Measurements from ENCODE around the gene PARD3. TPM values are rescaled to one million over a fixed set of nuclear protein-coding genes. Genes with fewer than 3 reads are reported as not detected.

Gene PARD3
- total RNA-seq, 3 donors from 2014 or later: 39.5 to 87.9 (median 47.0) TPM

GRCh38 chr10:34251177-34251576, 563.9 kb downstream of the PARD3 start:
- peaks cover 8% of the 10 kb centered on the region for H3K4me1 ChIP-seq (ENCODE audit: low read depth)
- no peaks in the 10 kb centered on the region for H3K36me3 ChIP-seq (ENCODE audit: low read depth)
- intact Hi-C loops (cut with DNase I, micrococcal nuclease): no loop called here
- TF ChIP-seq CTCF (IDR thresholded peaks at IDR 0.05): no peak
- DNase-seq (no peak), ATAC-seq (no peak)
- H3K9me3 ChIP-seq: no peaks in the 10 kb centered on the region
- H3K4me3 ChIP-seq: no peak overlapping the region

GRCh38 chr10:34250722-34251121, 564.4 kb downstream of the PARD3 start:
- Histone ChIP-seq H3K4me3 (no peak overlapping the region), H3K36me3 (ENCODE audit: low read depth) (no peaks in the 10 kb centered on the region), H3K9me3 (no peaks in the 10 kb centered on the region), H3K4me1 (ENCODE audit: low read depth) (peaks cover 8% of the 10 kb centered on the region)
- no peak for DNase-seq
- intact Hi-C loops (cut with DNase I, micrococcal nuclease): no loop called here
- ATAC-seq: no peak
- no peak for TF ChIP-seq CTCF (IDR thresholded peaks at IDR 0.05)

GRCh38 chr10:34249634-34250033, 565.5 kb downstream of the PARD3 start:
- Histone ChIP-seq H3K4me1 (ENCODE audit: low read depth) (peaks cover under 1% of the 10 kb centered on the region), H3K4me3 (no peak overlapping the region), H3K9me3 (no peaks in the 10 kb centered on the region), H3K36me3 (ENCODE audit: low read depth) (no peaks in the 10 kb centered on the region)
- ATAC-seq (no peak), DNase-seq (no peak)
- TF ChIP-seq CTCF (IDR thresholded peaks at IDR 0.05): no peak
- intact Hi-C loops (cut with DNase I, micrococcal nuclease): no loop called here

GRCh38 chr10:34247560-34247959, 567.5 kb downstream of the PARD3 start:
- Histone ChIP-seq H3K9me3 (no peaks in the 10 kb centered on the region), H3K36me3 (ENCODE audit: low read depth) (no peaks in the 10 kb centered on the region), H3K4me1 (ENCODE audit: low read depth) (no peaks in the 10 kb centered on the region), H3K4me3 (no peak overlapping the region)
- no peak for TF ChIP-seq CTCF (IDR thresholded peaks at IDR 0.05)
- ATAC-seq (no peak), DNase-seq (no peak)
- intact Hi-C loops (cut with DNase I, micrococcal nuclease): no loop called here

GRCh38 chr10:34244756-34245484, 570.2 kb downstream of the PARD3 start:
- H3K36me3 ChIP-seq (ENCODE audit: low read depth): no peaks in the 10 kb centered on the region

More at GRCh38 chr10:34244756-34245484, 570.2 kb downstream of the PARD3 start:
- Histone ChIP-seq H3K4me3 (no peak overlapping the region), H3K4me1 (ENCODE audit: low read depth) (no peaks in the 10 kb centered on the region), H3K9me3 (no peaks in the 10 kb centered on the region)
- no peak for TF ChIP-seq CTCF (IDR thresholded peaks at IDR 0.05)
- intact Hi-C loops (cut with DNase I, micrococcal nuclease): no loop called here
- DNase-seq: no peak
- no peak for ATAC-seq
